ENCODE data around the gene NUDT16L1. TPM values are rescaled to one million over a fixed set of nuclear protein-coding genes. Genes with fewer than 3 reads are reported as not detected.
A peak's percentile ranks its signal among the peaks of the same experiment; 100 is the strongest.
"Not testable (repeated sequence)": the region's sequence is repeated elsewhere in the genome, so short reads cannot be mapped to it uniquely, and the experiment has no call there.

Gene NUDT16L1
- total and polyA plus RNA-seq, 12 donors = 16.3 to 99.3 (median 51.6) TPM

DNA sequence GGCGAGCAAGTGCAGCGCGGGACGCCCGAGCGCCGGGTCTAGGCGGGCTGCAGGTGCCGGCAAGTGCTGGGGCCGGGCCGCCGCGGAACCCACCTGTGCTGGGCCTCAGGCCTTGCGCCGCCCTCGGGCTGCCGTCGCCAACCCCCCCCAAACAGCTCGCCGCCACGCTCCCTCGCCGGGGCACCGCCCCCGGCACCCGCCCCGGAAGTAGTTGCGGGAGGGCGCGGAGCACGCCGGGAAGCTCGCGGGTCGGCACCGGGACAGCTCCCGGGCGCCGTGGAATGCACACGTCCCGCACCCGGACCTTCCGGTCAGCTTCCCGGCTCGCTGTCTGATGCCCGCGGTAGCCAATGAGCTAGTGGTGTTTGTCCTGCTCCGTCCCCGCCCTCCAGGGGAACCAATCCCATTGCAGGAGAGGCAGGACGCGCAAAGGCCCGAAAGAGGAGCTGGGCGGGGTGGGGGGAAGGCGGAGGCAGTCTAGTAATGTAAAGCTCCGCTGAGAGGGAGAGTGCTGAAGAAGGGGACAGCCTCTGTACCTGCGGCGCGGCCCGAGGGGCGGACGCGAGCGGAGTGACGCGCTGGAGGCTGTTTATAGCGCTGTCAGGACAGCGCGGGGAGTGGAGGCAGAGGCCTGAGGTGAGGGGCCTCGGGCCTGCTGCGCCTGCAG, 40.8 kb downstream of the NUDT16L1 start, which contains the start of the genes ANKS3 and DNAAF8:
TSS of gene ANKS3 (minus strand) at position 209 of the 667 bp plus-strand sequence. CDS start 4,122 bp downstream, outside the sequence.
TSS of gene DNAAF8 (plus strand) at position 475 of the 667 bp plus-strand sequence. CDS start 1,978 bp downstream, outside the sequence.
- H3K4me1 ChIP-seq (replicated peaks in 1 of 2) = peaks cover 4 to 10% of the 10 kb centered on the region in 2 donors
- H3K9me3 ChIP-seq (replicated peaks in 1 of 3) = no peaks in the 10 kb centered on the region
- intact Hi-C loops (cut with DNase I) = loop anchor here in 1 of 2 donors (10.0 kb wide), 1 partner anchor 221 kb away; the partner anchor contains the start of gene SEC14L5
- peak in 1 of 2 donors; percentile 19 for TF ChIP-seq POLR2A (IDR thresholded peaks at IDR 0.05)
- TF ChIP-seq, protein P1, sequence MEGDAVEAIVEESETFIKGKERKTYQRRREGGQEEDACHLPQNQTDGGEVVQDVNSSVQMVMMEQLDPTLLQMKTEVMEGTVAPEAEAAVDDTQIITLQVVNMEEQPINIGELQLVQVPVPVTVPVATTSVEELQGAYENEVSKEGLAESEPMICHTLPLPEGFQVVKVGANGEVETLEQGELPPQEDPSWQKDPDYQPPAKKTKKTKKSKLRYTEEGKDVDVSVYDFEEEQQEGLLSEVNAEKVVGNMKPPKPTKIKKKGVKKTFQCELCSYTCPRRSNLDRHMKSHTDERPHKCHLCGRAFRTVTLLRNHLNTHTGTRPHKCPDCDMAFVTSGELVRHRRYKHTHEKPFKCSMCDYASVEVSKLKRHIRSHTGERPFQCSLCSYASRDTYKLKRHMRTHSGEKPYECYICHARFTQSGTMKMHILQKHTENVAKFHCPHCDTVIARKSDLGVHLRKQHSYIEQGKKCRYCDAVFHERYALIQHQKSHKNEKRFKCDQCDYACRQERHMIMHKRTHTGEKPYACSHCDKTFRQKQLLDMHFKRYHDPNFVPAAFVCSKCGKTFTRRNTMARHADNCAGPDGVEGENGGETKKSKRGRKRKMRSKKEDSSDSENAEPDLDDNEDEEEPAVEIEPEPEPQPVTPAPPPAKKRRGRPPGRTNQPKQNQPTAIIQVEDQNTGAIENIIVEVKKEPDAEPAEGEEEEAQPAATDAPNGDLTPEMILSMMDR (IDR thresholded peaks at IDR 0.05) = no peak
- WGBS, 4 donors = 0 to 1% (median 0%) methylated on average over 15 to 70 of the region's 70 CpGs
- no peaks in the 10 kb centered on the region for H3K27me3 ChIP-seq
- peaks cover 0 to 11% of the 10 kb centered on the region in 2 donors for H3K36me3 ChIP-seq (replicated peaks in 1 of 2)
- peak within 1 kb of the TSS; percentile 41 to 100 (median 82) for H3K4me3 ChIP-seq
- H3K27ac ChIP-seq = peak within 1 kb of the TSS in 4 of 5 donors; percentile 42 to 87 (median 56)
- DNase-seq = peak; percentile 95 to 99 (median 98)

DNA sequence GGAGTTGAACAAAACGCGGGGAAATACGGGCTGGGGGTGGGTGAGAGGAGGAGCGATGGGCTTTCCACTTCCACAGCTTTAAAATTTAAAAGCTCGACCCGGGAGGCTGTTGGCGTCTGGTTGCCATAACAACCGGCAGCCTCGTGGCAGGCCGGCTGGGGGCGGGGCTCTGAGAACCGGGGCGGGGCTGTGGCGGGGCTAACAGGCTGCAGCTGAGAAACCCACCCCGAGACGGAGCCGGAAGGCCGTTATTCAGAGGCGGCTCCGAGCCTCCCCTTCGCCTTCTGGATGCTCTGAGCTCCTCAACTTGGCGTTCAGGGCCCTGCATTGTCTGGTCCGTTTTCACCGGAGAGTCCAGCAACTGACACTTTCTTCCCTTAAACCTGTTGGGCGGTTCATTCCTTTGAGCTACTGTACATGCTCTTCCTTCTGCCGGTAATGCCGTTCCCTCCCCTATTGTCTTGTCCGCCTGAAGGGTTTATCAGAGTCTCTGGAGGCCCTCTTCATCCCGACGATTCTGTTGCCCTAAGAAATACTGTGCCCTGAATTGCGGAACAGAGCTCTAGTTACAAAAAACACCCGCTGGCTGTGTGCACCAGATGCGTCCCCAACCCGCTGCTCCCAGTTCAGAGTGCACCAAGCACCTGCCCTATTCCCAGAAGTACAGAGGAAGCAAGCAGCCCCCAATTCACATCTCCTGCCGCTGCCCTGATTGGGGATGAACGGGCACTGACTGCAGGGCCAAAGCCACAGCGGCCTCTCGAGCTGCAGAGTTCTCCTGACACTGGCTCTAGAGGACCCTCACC, 41.6 kb downstream of the NUDT16L1 start:
- Histone ChIP-seq H3K4me1 (replicated peaks in 1 of 2) (peaks cover 4 to 10% of the 10 kb centered on the region in 2 donors), H3K9me3 (replicated peaks in 1 of 3) (no peaks in the 10 kb centered on the region), H3K27ac (peak overlapping the region in 4 of 5 donors; percentile 42 to 87 (median 56)), H3K27me3 (no peaks in the 10 kb centered on the region), H3K36me3 (replicated peaks in 1 of 2) (peaks cover 0 to 4% of the 10 kb centered on the region in 2 donors), H3K4me3 (peak overlapping the region; percentile 41 to 100 (median 82))
- intact Hi-C loops (cut with DNase I) = loop anchor here in 1 of 2 donors (10.0 kb wide), 1 partner anchor 220 kb away; the partner anchor contains the start of gene SEC14L5
- TF ChIP-seq, protein P1 (IDR thresholded peaks at IDR 0.05) = no peak
- no peak for TF ChIP-seq POLR2A (IDR thresholded peaks at IDR 0.05)
- 5 to 18% (median 8%) methylated on average over 15 to 38 of the region's 38 CpGs for WGBS, 4 donors
- DNase-seq = peak; percentile 88 to 95 (median 92)

DNA sequence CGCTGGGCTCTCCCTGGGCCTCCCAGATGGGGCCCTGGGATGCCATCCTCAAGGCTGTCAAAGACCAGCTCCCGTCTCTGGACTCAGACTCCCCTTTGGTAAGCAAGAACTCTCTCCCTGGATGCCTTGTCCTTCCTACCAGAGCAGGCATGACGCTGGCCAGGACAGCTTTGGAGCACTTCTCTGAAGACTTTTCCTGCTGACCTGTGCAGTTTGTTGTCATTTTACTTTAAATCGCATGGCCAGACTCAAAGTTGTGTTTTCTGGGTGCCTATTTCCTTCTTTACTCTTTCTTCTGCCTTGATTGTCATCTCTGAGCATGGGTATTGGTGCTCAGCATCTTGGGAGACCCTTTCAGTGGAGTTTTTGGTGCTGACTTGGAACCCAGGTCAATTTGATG, 43.2 kb downstream of the NUDT16L1 start:
- intact Hi-C loops (cut with DNase I) = loop anchor here in 1 of 2 donors (10.0 kb wide), 1 partner anchor 218 kb away; the partner anchor contains the start of gene SEC14L5
- Histone ChIP-seq H3K4me1 (replicated peaks in 1 of 2) (peaks cover 4 to 10% of the 10 kb centered on the region in 2 donors), H3K27me3 (no peaks in the 10 kb centered on the region), H3K4me3 (no peak overlapping the region), H3K27ac (no peak overlapping the region), H3K36me3 (replicated peaks in 1 of 2) (no peaks in the 10 kb centered on the region), H3K9me3 (replicated peaks in 1 of 3) (no peaks in the 10 kb centered on the region)
- TF ChIP-seq, protein P1 (IDR thresholded peaks at IDR 0.05) = no peak
- no peak for TF ChIP-seq POLR2A (IDR thresholded peaks at IDR 0.05)
- WGBS, 4 donors = 68 to 85% (median 81%) methylated on average over 3 to 4 of the region's 4 CpGs
- DNase-seq = no peak

DNA sequence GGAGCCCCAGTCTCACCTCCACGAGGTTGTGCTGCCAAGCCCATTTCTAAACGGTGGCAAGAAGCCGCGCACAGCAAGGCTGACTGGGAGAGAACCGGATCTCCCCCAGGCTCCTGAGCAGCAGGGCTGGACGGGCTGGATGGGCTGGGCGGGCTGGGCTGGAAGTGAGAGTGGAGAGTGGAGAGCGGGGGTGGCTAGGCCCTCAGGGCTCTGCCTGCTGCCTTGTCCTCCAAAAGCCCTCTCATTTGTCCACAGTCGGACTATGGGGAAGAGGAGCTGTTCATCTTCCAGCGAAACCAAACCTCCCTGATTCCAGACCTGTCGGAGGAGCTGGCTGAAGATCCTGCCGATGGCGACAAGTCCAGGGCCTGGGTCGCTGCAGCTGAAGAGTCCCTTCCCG, 44.2 kb downstream of the NUDT16L1 start:
- intact Hi-C loops (cut with DNase I) = loop anchor here in 1 of 2 donors (10.0 kb wide), 1 partner anchor 217 kb away; the partner anchor contains the start of gene SEC14L5
- Histone ChIP-seq H3K4me1 (replicated peaks in 1 of 2) (peaks cover 4 to 10% of the 10 kb centered on the region in 2 donors), H3K27ac (no peak overlapping the region), H3K4me3 (no peak overlapping the region), H3K27me3 (no peaks in the 10 kb centered on the region), H3K9me3 (replicated peaks in 1 of 3) (no peaks in the 10 kb centered on the region), H3K36me3 (replicated peaks in 1 of 2) (no peaks in the 10 kb centered on the region)
- no peak for DNase-seq
- TF ChIP-seq, protein P1 (IDR thresholded peaks at IDR 0.05) = no peak
- TF ChIP-seq POLR2A (IDR thresholded peaks at IDR 0.05) = no peak
- 78 to 83% (median 80%) methylated on average over 9 to 15 of the region's 15 CpGs for WGBS, 4 donors

DNA sequence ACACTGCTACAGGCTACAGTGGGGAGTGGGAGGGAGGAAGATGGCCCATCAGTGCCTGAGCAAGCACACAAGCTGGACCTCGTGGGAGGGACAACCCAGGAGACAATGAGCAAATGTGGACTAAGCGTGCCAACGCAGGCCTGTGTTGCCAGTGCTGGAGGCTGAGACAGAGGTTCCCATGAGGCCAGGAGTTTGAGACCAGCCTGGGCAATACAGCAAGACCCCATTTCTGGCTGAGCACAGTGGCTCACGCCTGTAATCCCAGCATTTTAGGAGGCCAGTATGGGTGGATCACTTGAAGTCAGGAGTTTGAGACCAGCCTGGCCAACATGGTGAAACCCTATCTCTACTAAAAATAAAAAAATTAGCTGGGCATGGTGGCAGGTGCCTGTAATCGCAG, 45.0 kb downstream of the NUDT16L1 start:
- H3K36me3 ChIP-seq (replicated peaks in 1 of 2); H3K9me3 ChIP-seq (replicated peaks in 1 of 3); H3K27ac ChIP-seq; H3K4me1 ChIP-seq (replicated peaks in 1 of 2); H3K4me3 ChIP-seq; H3K27me3 ChIP-seq; DNase-seq: not testable (repeated sequence)
- intact Hi-C loops (cut with DNase I) = loop anchor here in 1 of 2 donors (10.0 kb wide), 1 partner anchor 216 kb away; the partner anchor contains the start of gene SEC14L5
- 68 to 82% (median 78%) methylated on average over 3 to 5 of the region's 5 CpGs for whole genome bisulfite sequencing, 4 donors

Data from adrenal gland (tissue), 12 donors.